ENCODE measurements around the gene MRPL55.

Gene MRPL55

DNA sequence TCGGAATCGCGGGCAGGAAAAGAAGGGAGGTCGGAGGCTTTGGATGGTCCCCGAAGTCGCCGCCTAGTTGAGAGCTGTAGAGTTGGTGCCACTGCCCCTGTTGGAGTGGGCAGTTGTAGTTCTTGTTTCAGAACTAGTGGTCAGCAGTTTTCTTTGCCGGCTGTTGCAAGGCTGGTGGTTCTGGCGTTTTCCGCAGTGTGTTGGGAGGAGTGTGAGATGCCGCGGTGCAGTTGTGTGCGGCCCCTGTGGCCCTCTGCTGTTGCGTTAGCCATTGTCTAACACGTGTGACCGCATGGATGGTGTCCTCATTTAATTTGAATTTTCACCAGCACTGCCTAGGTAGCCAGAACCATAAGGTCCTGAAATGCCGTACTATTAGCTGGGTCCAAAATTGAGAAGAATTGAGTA lies 25.2 kb downstream of the MRPL55 start:
- DNase-seq: no peak

DNA sequence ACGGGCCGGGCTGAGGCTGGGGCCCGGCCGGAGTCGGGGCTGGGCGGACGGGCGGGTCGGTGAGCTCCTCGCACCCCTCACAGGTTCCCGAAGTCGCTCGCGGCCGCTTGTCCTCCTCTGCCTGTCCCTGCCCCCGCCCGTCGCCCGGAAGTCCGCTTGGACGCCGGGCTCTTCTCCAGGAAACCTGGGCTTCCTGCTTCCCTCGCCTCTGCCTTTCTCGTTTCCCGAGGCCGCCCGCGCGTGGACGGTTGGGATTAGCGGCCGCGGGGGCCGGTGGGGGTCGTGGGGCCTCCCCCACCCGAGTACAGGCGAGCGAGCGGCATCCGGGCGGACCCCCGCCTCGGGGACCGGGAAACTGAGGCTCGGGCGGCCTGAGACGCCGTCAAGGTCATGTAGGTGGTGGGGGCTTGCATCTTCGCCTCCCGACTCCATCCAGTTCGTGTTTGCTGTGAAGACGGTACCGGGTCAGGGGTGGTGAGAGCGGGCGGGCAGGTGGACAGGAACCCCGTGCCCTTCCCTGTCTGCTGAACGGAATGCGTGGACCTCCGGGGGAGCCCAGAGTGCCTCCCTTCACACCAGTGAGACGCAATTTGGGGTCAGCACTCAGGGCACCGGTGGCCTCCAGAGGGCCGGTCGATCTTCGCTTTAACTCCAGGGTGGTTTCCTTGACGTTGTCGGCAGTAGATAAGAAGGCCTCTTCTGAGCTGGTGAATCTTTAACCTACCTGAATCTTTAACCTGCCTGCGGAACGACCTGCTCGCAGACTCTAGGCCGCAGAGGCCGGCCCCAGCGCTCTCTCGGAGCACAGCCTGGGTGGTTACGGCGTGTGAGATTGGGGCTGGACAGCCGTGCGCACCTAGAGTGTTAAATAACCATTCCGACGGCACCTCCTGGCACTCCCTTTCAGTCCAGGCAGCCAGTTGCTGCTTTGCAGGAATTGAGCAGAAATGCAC lies 25.9 kb downstream of the MRPL55 start:
- peak in 3 of 5 donors; percentile 31 to 44 (median 40) for DNase-seq

DNA sequence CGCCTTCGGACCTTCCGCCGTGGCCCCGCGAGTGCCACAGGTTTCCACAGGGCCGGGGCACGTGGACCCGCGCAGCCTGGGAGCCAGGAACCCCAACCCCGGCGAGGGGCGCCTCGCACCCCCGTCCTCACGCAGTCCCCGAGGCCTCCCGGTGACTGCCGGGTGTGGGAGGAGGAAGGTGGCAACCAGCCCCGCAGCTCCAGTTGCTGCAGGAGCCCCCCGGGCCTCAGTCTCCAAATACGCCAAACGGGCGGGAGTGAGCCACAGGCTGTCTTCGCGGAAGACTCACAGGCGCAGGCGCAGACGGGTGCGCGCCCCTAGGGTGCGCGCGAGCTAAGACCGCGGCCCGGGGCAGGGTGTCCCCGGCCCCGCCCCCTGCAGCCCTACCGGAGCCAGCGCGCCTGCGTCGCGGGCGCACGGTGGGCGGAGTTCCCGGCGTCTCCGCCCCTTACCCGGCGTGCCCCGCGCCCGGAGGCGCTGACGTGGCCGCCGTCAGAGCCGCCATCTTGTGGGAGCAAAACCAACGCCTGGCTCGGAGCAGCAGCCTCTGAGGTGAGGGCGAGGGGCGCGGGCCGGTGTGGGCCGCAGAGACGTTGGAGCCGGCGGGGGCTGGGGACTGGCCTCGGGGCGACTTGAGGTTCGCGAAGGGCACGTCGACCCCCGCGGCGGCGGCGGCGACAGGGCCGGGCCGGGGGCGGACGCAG lies 26.7 kb downstream of the MRPL55 start, which contains the start of gene ARF1:
Gene ARF1, plus strand, starts transcription at position 495 of the 704 bp plus-strand sequence. CDS start 14,407 bp downstream, outside the sequence.
- peak; percentile 84 to 96 (median 87) for DNase-seq

DNA sequence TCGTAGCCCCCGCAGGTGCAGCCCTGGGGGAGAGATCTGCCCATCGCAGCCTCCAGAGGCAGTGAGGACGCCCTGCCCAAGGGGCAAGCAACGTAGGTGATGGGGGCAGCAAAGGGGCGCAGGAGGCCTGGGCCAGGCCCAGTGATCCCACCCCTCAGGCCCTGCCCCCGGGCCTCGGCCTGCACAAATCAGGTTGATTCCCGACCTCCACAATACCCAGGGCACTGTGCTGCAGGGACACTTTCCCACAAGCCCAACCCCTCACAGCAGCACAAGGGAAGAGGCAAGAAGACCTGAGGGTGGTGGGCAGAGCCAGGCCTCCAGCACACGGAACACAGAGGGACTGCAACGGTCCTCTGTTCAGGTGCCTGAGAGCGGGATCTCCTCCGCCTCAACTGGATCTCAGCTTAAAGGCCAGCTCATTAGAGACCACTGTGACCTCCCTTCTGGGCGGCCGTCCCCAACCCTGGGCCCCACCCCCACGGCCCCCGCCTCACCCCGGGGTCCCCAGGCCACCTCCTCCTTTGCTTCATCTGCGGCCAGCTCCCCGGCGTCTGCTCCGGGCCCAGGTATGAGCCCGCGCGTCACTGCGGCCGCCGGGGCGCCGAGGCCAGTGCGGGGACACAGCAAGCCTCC lies 27.4 kb downstream of the MRPL55 start:
- DNase-seq: peak in 1 of 5 donors; percentile 15

DNA sequence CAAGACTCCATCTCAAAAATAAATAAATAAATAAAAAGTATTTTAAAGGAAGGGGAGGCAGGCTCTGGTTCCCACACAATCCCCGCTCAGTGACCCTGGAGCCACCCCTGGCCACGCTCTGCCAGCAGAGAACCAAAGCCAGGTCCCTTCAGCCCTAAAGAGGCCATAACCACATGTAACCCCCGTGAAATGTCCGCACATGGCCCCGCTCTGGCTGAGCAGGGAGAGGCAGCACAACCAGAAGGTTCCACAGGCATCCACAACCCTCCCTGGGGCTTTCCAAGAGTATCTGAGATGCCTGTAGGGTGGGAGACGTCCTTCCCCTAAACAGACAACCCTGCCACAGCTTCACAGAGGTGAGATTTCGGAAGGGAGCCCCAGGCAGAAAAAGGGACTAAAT lies 28.0 kb downstream of the MRPL55 start:
- no peak for DNase-seq

DNA sequence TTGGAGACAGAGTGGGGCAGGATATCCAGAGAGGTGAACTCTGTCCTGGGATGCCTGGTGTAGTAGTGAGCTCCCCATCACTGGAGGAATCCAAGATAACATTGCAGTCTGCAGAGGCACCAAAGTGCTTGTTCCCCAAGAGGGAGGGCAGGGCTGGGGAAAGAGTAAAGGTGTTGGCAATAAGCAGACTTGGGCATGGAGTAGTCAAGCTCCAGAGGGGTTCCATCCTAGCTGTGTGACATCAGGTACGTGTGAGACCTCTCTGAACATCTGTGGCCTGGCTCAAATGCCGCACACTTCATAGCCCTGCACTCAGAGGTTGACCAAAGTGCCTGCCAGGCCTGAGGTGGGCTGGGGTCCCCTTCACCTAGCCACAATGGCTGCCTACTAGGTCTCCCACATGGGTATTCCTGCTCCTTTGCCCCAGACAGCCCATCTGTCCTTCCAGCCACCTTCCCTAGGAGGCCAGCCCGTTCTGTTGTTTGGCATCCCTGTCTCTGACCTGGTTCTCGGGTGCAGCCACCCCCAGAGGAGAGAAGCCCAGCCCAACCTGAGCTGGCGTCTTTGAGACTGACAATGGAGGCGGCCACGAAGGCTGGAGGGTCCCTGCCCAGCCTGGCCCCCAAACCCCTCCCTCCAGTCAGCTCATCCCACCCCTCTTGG lies 29.4 kb downstream of the MRPL55 start:
- DNase-seq: no peak

DNA sequence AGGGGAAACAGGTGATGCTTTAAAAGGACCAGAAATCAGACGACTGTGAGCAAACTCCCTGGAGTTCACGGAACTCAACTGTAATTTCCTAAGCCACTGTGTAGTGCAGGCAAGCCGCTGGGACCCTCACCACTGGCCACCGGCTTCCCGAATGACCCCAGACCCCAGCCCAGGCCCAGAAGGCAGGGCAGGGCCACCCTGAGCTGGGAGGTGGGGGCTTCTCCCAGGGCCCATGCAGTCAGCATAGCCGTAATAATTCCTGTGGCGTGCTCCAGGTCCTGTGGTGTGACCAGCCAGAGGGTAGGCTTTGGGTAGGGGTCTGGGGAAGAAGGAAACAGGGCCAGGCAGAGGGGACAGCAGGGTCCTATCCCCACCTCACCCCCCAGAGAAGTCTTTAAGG lies 30.1 kb downstream of the MRPL55 start:
- no peak for DNase-seq

DNA sequence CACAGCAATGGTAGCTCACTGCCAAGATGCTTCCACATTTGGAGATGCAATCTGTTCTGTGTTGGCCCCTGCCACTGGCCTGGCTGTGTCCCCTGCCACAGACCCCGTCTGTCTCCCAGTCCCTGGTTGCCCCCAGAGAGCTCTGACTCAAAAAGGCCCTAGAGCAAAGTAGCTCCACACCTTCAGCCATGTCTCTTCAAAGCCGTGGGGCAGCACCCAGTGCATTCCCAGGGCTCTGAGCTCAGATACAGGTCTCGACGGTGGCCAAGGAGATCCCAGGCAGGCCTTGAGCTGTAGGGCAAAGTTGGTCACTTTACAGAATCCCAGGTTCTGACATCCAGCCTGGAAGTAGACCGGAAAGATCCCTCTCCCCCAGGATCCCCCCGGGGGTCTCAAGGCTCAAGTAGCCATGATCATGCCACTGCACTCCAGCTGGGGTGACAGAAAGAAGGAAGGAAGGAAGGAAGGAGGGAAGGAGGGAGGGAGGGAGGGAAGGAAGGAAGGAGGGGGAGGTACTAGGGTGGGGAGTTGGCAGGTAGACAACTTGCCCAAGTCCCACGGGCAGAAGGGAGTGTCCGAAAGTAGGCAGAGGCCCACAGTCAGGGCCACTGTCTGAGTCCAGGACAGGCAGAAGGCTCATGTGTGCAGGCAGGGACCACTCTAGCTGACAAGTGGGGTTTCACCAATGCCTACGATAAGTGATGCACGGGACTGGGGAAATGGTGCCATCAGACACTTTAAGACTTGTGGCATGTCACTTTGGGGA lies 31.4 kb downstream of the MRPL55 start:
- no peak for DNase-seq

DNA sequence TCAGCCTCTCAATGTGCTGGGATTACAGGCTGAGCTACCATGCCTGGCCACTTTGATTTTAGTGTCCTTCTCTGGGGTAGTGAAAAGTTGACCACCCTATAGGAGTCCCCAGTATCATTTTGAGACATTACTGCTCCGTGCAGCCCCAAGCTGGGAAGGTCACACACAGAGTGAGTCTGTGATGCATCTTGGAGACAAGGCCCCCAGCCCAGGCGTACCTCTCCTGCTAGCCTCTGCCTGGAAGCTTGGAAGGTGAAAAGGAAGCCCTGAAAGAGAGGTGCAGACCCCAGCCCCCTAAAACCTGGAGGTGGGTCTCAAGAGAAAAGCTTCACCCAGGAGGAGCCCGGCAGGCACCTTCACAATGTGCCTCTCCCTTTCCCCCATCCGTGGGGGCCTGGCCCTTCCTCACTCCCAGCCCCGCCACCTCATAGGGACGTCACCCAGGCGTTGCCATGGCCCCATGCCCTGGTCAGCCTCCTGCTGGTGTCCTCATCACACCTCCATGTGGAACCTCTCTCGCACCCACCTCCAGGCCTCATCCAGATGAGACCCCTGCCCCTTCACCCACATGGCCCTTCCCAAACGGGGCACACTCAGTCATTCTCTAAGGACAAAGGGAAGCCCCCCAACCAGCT lies 32.2 kb downstream of the MRPL55 start:
- no peak for DNase-seq

DNA sequence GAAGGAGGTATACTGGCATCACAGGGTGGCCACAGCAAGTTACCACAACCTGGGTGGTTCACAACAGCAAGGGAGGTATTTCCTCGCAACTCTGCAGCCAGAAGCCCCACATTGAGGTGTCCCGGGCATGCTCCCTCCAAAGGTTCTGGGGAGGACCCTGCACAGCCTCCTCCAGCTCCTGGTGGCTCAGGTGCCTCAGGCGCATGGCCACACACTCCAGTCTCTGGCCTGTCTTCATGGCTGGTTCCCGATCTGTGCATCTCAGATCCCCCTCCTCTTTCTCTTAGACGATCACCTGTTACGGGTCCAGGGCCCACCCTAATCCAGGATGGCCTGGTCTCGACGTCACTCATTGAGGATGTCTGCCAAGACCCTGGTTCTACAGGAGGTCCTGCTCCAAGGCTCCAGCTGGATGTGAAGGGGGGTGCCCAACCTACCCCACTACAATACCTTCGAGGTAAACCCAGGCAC lies 33.3 kb downstream of the MRPL55 start:
- no peak for DNase-seq

DNA sequence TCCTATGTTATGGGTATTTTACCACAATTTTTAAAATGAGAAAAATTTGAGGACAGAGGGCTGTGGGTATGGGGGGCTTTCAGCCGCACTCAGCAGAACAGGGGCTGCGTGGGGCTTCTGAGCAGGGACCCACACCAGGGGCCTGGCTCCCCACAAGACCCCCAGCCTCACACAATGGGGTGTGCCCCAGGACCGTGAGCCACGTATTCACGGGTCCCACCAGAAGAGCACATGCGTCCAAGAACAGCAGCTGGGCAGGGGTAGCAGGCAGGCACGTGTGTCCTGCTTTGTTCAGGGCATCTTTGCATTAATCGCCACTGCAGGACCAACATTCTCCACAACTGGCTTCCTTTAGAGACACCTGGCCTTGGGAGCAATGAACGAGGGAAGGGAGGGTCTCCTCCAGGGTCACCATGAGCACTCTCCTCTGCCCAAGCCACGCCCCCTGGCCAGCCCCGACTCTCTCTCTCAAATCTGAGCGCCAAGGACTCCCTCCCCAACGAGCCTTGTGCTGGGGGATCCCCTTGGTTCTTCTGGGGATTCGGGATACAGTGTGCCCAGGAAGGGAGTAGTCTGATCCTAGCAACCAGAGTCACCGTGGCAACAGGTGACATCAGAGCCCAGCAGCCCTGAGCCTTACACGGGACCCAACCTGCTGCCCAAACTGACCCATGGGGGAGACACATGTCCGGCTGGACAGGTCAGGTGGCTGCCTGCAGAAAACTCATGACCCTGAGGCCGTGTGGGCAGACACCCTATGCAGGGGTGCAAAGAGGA lies 34.0 kb downstream of the MRPL55 start:
- DNase-seq: no peak

DNA sequence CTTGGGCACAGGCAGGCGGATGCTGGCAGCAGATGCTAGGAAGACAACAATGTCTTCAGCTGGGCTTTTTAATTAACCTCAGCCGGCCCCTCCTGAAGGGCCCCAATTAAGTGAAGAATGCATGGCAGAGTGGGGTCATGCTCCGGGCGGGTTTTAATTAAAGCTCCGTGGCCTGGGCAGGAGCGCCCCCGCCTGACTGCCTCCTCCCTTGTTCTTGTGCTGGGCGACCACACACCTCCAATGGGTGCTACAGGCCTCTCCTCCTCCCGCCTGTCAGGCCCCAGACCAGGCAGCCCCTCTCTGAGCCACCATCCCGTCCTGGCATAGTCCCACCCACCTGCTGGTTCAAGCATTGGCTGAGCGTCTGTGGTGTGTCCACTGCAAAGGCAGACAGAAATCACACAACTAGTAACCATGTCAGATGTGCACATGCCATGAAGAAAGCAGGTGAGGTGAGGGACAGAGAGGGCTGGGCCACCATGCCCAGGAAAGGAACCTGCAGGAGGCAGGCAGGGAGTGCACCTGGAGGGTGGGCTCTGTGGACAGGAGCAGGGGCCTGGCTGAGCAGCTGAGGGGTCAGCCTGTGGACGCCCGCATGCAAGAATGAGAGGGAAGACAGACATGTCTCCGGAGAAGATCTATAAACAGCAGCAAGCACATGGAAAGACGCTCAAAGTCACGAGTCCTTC lies 35.1 kb downstream of the MRPL55 start:
- no peak for DNase-seq

DNA sequence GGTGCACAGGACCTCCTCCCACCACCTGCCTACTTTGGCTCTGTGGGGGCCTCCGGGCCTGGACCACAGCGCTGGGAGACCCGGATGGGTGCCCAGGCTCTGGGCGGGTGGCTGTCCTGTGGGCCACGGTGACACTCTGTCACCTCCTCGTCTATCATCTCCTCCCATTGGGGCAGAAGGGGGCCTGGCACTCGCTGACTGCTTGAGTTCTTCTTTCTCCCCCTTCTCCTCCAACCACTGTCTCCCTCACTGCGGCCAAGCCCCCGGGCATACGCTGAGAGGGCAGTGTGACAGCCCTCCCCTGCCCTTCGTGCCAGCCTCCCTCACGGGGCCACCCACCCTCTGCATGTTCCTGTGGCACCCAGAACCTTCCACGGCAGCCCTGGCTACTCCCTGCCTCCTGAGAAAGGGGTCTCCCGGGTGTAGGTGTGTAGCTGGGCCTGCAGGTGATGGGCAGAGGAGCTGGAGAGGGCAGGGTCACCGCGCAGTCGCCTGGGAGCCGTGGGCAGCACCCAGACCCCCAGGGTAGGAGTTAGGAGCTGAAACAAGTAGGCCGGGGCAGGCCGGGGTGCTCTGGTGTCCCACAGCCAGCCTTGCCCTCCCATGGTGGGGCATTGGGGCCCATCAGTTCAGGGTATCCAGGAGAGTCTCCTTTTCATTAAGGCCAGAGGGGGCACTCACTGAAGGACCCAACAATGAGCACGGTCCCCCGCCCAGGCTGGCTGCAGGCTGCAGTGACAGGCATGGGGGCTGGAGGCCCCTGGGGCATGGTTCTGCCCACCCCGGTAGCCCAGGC lies 35.8 kb downstream of the MRPL55 start:
- DNase-seq: no peak

DNA sequence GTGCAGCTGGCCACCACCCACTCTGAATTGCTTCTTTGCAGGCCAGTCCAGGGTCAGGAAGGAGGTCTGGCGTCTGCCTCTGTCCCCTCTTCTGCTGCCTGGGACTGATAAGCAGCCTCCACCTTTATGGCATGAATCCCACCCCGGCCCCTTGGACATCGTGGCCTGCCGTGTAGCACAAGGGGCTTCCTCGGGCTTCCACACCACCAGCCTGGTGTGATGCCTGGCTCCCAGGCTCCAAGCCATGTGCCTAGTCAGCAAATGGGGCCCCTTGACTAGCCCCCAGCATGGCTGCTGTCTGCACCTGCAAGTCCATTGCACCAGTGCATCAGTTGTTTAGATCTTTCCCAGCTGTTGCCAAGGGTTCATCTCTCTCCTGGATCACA lies 36.4 kb downstream of the MRPL55 start:
- DNase-seq: no peak

DNA sequence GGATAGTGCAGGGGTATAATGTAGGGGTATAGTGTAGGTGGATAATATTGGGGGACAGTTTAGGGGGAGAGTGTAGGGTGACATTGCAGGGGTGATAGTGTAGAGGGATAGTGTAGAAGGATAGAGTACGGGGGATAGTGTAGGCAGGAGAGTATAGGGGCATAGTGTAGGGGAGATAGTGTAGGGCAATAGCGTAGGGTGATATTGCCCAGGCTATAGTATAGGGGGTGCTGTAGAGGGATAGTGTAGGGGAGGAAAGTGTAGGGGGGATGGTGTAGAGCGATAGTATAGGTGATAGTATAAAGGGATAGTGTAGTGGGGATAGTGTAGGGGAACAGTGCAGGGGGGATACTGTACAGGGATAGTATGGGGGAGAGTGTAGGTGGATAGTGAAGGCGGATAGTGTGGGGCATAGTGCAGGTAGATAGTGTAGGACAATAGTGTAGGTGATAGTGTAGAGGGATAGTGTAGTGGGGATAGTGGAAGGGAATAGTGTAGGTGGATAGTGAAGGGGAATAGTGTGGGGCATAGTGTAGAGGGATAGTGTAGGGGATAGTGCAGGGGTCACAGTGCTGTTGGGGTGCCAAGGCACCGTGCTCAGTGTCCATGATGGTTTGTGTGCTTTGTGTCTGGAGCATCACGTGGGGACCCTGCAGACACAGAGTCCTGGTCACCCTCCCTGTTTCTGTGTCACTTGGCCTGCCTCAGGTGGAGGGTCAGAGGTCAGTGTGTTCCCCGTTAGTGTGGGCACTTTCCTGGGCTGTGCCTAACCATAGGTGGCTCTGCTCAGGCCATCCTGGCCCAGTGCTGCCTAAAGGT lies 37.1 kb downstream of the MRPL55 start:
- DNase-seq: no peak

DNA sequence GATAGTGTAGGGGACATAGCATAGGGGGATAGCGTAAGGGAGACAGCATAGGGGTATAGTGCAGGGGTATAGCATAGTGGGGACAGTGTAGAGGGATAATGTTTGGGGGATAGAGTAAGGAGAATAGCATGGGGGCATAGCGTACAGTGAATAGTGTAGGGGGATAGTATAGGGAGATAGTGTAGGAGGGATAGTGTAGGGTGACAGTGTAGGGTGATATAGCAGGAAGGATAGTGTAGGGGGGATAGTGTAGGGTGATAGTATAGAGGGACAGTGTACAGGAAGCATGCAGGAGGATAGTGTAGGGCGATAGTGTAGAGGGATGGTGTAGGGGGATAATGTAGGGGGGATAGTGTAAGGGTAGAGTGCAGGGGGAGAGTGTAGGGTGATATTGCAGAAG lies 38.2 kb downstream of the MRPL55 start:
- no peak for DNase-seq

DNA sequence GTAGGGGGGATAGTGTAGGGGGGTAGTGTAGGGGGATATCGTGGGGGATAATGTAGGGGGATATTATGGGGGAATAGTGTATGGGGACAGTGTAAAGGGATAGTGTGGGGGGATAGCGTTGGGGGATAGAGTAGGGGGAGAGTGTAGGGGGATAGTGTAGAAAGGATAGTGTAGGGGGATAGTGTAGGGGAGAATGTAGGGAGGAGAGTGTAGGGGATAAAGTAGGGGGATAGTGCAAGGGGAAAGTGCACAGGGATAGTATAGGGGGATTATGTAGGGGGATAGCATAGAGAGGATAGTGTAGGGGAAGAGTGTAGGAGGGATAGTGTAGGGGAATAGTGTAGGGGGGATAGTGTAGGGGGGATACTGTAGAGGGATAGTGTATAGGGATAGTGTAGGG lies 38.9 kb downstream of the MRPL55 start:
- no peak for DNase-seq

DNA sequence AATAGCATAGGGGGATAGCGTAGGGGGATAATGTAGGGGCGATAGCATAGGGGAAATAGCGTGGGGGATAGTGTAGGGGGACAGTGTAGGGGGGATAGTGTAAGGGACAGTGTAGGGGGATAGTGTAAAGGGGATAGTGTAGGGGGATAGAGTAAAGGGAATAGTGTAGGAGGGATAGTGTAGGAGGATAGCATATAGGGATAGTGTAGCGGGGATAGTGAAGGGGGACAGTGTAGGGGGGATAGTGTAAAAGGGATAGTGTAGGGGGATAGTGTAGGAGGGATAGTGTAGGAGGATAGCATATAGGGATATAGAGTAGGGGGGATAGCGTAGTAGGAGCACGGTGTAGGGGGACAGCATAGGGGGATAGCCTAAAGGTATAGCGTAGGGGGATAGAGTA lies 40.7 kb downstream of the MRPL55 start:
- no peak for DNase-seq
